DMS53 (cell line): Measurements from ENCODE around the gene ARL8A.
A peak's percentile ranks its signal among the peaks of the same experiment; 100 is the strongest.
"Not testable (repeated sequence)": the region's sequence is repeated elsewhere in the genome, so short reads cannot be mapped to it uniquely, and the experiment has no call there.

Experiments
- DNase-seq: peaks from one replicate; lab custom pipeline; 2025; lab: John Stamatoyannopoulos, UW

Gene ARL8A

DNA sequence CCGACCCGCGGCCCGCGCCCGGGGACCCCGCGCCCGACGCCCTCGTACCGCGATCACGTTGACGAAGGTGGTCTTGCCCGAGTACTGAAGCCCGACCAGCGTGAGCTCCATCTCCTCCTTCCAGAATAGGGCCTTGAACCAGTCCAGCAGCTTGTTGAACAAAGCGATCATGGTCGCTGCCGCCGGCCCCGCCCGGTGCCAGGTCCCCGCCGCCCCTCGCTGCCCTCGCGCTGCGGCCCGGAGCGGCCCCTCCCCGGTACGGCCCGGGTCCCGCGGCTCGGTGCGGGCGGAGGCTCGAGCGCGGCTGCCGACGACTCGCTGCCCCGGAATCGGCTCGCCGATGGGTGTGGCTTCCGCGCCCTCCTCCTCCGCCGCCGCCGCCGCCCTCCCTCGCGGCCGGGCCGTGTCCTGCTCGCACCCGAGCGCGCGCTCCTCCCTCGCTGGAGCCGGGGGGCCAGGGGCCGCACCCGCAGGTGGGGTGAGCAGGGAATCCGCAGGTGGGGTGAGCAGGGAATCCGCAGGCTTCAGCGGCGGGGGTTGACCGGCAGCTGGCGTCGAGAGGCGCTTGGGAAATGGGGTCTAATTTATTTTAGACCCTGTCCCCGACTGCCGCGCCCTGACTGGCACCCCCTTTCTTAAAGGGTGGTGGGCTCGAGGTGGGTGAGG lies at the start of gene ARL8A:
Gene ARL8A (minus strand): TSS at position 336 of the 666 bp plus-strand sequence. CDS start 165 bp downstream, at position 171.
- DNase-seq = peak; percentile 85

DNA sequence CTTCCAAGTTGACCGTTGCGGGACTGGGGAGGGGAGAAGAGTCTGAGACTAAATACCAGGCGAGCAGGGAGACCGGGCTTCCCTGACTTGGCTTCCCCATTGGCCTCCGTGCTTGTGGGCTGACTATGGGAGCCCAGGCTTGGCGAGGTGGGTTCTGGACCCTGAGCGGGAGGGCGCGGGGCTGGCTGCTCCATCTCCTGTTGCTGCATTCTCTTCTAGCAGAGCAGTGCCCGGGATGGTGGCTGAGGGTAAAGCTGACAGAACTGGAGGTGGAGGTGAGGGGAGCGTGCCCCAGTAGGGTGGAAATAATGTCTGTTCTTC lies 49.8 kb upstream of the ARL8A start:
- no peak for DNase-seq

DNA sequence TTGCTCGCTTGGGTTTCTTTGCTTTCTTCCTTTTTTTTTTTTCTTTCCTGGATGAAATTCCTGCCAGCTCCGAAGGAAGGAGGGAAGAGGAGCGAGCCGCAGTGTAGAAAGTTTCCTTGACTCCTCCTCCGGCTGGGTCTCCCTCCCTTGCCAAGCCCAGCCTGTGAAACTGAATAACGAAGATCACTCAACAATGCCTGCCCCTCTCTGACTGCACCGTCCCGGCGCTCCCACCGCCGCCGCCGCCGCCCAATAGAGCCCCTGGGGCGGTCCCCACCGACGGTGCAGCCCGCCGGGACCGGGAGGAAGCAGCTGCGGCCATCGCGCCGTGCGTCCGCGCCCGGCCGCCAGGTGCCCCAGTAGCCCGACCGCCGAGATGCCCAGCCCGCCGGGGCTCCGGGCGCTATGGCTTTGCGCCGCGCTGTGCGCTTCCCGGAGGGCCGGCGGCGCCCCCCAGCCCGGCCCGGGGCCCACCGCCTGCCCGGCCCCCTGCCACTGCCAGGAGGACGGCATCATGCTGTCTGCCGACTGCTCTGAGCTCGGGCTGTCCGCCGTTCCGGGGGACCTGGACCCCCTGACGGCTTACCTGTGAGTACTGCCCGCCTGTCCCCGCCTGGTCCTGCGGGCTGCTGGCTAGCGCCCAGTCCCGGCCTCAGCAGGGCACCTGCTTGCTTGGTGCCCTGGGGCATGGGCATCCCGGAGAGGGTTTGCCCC lies 49.2 kb upstream of the ARL8A start, which contains the start of gene LGR6:
Gene LGR6 (plus strand): TSS at position 186 of the 714 bp plus-strand sequence. CDS start 191 bp downstream, at position 377.
- peak; percentile 63 for DNase-seq

DNA sequence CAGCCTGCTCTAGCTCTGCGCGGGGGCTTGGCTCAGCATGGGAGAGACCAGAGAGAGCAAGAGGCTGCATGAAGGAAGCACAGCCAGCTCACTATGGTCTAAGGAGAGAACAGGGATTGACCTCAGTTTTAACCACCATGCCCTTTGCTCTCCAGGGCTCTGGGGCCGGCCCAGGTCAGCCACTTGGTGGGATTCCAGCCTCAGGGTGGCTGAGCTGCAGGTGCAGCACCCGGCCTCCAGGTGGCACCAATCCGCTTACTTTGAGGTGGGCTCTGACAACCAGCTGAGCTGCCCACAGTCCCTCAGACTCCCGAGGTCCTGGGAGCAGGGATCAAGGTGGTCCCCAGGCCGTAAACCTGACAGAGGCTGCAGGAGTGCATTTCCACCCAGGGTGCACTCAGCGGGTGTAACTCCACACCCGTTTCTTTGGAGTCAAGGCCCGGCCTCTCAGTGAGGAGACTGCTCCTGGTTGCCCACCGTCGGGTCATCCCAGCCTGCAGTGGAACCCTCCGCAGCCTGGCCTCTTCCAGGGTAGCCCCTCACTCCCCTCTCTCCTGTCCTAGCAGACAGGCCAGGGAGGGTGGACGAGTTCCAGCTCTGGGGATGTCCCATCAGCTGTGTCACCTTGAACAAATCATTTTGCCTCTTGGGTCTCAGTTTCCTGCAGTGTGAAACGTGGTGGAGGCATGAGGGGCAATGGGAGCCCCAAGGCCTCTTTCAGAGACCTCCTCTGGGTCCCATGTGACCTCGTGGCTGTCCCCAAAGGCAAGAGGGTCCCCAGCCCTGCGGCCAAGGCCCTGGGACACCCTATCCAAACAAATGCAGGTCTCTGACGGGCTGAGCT lies 48.5 kb upstream of the ARL8A start:
- DNase-seq = peak; percentile 80

DNA sequence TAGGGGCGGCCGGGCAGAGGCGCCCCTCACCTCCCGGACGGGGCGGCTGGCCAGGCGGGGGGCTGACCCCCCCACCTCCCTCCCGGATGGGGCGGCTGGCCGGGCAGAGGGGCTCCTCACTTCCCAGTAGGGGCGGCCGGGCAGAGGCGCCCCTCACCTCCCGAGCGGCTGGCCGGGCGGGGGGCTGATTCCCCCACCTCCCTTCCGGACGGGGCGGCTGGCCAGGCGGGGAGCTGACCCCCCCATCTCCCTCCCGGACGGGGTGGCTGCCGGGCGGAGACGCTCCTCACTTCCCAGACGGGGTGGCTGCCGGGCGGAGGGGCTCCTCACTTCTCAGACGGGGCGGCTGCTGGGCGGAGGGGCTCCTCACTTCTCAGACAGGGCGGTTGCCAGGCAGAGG lies 46.9 kb upstream of the ARL8A start:
- not testable (repeated sequence) for DNase-seq

DNA sequence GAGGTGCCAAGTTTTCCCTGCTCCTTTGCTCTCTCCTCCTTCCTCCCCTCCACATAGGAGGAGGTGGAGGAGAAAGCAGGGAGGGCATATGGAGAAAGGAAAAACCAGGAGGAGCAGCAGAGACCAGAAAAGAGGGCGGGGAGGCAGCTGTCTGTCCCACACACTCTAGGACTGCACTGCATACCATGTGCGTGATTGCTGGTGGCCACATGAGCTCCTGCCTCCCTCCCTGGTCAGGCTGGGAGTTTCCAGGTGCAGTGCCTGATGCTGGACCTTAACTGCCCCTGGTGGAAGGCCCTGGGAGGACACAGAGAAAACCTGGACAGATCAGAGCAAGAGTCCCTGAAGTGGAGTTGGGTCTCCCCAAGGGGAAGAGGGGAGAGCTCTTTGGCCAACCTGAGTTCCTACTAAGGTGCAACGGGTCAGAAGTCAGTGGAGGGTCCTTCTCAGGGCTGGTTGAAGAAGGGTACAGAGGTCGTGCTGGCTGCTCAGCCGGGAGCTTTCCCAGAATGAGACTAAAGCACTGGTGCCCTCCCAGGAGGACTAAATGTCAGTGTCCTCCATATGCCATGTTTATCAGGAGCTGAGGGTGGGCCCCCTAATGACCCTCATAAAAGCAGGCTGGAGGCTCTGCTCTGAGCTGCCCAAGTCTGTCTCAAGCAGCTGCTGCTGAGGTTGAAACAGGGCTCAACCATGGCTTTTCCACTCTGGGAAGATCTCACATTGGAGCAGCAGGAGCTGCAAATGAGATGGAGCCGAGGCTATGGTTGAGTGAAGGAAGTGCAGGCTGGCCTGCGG lies 45.6 kb upstream of the ARL8A start:
- peak; percentile 74 for DNase-seq

DNA sequence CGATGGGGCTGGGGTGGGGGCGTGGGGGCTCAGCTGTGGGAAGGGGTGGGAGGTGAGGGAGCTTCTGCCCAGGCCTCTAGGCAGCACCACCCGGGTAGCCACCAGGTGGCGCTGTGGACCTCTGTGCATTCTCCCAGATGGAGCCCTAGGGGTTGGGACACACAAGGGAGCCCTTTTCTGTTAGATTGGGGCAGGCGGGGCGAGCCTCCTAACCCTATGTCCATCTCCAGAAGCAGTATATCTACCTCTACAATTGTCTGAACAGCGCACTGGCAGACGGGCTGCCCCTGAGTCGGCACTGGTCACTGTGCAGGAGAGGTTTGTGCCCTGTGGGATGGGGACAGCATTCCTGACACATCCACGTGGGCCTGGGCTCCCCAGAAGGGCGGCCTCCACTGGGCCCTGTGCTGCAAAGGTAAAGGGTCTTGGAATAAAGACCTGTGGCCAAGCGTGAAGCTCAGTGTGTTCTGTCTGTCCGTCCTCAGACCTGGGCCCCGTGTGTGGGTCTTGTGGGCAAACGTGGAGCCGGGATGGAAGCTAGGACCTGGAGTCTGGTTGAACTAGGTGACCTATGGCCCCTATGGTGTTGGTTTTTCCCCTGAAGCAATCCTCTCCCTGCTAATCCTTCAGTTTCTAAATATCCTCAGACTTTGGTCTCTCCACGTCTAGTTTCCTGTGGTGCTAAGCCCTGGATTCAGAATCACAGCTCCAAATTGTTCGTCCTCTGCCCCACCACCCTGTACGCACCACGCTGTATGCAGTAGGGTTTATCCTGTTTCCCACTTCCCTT lies 44.7 kb upstream of the ARL8A start:
- DNase-seq = peak; percentile 88

DNA sequence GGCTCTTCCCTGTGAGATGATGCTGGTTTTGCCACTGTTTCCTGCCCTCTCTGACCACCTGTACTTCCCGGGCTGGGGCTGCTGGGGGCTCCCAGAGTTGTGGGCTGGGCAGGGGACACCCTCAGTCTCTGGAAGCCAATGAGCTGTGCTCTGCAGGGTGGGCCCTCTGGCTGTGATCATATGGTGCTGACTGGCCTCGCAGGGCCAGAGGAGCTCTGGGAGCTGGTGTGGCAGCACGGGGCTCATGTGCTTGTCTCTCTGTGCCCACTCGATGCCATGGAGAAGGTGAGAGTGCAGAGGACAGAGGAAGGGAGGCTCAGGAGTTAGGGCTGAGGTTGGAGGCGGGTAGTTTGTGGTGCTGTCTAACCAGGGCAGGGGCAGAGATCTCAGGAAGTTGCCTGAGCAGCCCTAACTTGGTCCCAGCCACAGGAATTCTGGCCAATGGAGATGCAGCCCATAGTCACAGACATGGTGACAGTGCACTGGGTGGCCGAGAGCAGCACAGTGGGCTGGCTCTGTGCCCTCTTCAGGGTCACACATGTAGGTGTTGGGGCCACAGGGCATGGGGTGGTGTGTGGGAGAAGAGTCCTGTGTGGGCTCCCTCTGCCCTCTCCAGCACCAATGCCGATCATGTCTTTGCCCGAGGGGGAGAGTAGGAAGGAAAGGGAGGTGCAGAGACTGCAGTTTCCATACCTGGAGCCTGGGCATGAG lies 43.3 kb upstream of the ARL8A start:
- no peak for DNase-seq

DNA sequence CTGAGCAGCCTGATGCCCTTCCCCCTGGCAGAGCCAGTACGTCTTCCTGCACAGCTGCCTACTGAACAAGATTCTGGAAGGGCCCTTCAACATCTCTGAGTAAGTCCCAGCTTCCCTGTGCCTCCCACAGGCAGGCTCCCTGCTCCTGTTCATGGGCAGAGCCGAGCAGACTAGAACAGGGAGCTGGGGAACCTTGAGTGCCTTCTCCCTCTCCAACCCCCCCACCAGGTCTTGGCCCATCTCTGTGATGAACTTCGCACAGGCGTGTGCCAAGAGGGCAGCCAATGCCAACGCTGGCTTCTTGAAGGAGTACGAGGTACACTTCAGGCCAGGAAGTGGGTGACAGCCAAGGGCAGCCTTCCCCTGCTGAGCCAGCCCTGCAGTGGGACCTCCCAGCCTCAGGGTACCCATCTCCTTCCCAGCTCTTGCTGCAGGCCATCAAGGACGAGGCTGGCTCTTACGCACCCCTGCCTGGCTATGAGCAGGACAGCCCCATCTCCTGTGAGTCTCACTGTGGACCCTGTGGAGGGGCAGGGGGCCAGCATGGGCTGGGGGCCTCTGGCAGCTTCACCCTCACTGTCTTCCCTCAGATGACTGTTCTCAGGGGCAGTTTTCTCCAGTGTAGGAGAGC lies 42.6 kb upstream of the ARL8A start:
- no peak for DNase-seq

DNA sequence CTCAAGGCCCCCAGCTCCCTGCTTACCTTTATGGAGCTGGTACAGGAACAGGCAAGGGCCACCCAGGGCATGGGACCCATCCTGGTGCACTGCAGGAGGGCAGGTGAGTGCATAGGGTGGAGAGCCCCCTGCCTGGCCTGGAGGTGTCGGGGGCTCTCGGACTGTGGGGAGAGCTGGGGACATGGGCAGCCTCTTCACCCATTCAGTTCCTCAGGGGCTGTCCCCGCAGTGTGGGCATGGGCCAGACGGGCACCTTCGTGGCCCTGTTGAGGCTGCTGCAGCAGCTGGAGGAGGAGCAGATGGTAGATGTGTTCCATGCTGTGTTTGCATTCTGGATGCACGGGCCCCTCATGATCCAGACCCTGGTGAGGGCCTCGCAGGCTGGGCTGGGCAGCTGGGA lies 41.8 kb upstream of the ARL8A start:
- no peak for DNase-seq

DNA sequence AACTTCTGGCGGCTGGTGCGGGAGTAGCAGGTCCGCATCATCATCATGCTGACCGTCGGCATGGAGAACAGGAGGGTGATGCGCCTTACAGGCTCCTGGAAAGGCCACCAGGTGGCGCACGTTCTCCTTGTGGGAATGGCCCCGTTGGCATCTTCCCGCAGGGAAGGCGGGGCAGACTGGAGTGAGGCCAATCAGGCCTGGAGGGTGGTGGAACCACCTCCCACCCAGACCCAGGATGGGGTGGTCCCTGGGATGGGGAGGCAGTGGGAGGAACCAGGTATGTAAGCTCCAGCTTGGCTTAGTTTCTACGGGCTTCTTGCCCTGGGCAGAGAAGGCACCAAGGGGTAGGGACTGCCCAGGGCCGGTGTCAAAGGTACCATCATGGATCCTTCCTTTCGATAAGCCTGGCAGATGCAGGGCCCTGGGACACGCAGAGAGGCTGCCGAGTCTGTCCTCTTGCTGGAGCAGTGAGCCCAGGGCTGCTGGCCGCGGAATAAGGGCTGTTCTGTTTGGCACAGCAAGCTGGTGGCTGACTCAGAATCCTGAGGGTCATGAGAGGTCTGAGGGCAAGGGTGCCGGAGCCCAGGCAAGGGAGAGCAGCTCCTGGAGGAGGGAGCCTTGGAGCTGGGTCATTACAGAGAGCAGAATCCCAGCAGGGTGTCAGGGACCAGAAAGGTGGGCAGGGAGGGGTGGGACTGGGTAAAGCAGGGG lies 40.4 kb upstream of the ARL8A start:
- DNase-seq = peak; percentile 97

DNA sequence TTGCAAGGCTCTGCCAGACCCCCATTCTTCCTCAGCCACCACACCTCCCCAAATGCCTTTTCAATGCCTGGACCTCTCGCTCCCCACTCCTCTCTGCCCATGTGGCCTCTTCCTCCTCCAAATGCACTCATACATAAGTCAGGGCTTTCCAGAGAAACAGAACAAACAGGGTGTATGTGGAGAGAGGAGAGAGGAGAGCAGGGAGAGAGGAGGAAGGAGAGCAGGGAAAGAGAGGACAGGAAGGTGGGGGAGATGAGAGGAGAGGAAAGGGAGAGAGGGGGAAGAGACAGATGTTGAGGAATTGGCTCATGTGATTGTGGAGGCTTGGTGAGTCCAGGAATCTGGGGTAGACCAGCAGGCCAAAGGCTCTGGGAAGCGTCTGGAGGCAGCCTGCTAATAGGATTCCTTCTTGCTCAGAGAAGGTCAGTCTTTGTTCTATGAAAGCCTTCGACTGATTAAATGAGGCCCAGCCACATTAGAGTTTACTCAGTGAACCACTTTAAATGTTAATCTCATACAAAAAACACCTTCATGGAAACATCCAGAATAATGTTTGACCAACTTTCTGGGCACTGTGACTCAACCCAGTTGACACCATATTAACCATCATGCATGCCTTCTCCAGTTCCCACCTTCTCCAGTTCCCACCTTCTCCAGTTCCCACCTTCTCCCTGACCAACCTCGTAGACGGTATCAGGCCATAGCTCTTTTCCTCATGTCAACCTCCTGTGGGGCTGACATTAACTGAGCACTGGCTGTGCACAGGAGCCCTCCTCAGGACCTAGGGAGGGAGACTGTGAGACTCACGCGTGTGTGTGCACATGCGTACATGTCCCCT lies 37.7 kb upstream of the ARL8A start:
- no peak for DNase-seq

DNA sequence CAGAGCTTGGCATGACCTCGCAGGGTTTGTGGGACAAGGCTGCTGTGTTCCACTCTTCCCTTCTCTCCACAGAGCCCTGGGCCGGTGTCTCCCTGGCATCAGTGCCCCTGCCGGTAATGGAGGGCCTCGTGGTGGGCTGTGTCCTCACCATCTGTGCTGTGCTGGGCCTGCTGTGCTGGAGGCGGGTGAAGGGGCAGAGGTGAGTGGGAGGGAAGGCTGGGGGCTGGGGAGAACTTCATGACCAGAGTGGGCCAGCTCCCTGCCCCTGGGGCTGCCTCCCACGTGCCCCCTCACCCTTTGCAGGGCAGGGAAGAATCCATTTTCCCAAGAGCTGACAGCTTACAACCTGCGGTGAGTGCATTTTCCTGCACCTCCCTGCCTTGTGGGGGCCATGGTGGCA lies 37.0 kb upstream of the ARL8A start:
- no peak for DNase-seq

DNA sequence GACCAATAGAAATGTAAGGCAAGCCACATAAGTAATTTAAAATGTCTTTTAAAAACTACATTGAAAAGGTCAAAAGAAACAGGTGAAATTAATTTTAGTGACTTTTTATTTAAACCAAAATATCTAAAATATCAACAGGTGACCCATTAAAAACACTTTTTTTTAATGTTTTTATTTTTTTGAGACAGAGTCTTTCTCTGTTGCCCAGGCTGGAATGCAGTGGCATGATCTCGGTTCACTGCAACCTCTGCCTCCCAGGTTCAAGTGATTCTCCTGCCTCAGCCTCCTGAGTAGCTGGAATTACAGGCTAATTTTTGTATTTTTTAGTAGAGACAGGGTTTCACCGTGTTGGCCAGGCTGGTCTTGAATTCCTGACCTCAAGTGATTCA lies 36.2 kb upstream of the ARL8A start:
- not testable (repeated sequence) for DNase-seq

DNA sequence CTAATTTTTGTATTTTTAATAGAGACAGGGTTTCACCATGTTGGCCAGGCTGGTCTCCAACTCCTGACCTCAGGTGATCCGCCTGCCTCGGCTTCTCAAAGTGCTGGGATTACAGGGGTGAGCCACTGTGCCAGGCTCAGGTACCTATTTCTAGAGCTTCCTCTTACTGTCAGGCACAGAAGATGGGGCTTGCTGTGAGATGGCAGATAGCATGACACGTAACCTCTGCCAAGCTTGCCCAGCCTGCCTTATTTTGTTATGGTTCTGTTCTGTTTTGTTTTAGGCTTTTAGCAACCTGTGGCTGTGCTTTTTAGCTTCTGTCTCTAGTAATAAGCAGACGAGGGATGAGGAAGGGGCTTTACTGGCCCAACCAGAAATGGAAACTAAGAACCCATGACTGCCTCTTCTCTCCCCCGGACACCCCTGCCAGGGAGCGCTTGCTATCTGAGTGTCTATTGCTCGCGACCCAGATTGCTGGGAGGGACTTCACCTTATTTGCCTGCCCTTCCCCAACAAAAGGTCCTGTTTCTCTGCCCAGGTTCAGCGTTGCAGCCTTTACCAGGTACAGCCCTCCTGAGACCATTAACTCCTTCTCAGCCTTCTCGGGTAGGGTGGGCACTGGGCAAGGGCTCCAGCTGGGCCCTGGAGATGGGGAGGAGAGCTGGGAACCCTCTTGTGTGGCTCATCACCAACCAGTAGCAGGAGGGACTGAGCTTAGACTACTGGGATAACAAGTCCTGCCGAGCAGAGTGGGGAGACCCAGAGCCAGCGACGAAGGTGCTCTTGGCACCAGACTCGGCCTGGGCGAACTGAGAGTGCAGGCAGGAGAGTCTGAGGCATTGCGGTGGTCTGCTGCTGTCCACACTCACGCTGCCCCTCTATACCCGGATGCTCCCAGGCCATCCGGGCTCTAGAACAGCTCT lies 35.6 kb upstream of the ARL8A start:
- DNase-seq = no peak

DNA sequence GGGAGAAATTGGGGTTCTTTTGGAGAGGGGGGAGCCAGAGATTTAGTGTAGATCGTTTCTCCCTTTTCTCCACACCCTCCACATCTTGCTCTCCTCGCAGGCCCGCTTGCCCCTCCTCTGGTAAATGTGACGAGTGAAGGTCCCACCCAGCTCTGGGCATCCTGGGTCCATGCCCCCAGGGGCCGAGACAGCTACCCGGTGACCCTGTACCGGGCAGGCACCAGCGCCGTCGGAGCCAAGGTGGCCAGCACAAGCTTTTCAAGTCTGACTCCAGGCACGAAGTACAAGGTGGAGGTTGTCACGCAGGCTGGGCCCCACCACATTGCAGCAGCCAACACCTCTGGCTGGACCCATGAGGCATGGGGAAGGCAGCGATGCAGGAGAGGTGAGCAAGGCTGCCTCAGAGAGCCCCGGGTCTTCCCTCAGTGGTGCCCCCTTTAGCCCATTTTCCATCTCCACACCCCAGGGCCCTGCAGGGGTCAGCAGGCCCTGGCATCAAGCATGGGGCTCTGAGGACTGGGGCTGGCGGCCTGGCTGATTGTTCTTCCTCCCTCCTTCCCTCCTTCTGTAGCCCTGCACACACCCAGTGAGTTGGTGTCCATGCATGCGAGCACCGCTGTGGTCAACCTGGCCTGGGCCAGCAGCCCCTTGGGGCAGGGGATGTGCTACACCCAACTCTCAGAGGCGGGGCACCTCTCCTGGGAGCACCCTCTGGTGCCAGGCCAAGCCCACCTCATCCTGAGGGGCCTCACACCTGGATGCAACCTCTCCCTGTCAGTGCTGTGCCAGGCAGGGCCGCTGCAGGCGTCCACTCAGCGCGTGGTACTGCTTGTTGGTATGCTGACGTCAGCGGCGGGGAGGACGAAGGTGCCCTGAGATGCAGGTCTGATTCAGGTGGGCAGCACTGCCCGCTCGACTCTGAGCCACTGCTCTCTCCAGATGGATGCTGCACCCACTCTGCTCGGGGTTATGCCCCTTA lies 32.7 kb upstream of the ARL8A start:
- DNase-seq = no peak
